Measurements from ENCODE around the gene PCDHGA8. TPM values are rescaled to one million over a fixed set of nuclear protein-coding genes. Genes with fewer than 3 reads are reported as not detected.
"Not testable (repeated sequence)": the region's sequence is repeated elsewhere in the genome, so short reads cannot be mapped to it uniquely, and the experiment has no call there.

PCDHGA8 gene
- total and polyA plus RNA-seq, 7 experiments from 2014 or later = 0.08 to 0.17 (median 0.13) TPM; not detected in 2

DNA sequence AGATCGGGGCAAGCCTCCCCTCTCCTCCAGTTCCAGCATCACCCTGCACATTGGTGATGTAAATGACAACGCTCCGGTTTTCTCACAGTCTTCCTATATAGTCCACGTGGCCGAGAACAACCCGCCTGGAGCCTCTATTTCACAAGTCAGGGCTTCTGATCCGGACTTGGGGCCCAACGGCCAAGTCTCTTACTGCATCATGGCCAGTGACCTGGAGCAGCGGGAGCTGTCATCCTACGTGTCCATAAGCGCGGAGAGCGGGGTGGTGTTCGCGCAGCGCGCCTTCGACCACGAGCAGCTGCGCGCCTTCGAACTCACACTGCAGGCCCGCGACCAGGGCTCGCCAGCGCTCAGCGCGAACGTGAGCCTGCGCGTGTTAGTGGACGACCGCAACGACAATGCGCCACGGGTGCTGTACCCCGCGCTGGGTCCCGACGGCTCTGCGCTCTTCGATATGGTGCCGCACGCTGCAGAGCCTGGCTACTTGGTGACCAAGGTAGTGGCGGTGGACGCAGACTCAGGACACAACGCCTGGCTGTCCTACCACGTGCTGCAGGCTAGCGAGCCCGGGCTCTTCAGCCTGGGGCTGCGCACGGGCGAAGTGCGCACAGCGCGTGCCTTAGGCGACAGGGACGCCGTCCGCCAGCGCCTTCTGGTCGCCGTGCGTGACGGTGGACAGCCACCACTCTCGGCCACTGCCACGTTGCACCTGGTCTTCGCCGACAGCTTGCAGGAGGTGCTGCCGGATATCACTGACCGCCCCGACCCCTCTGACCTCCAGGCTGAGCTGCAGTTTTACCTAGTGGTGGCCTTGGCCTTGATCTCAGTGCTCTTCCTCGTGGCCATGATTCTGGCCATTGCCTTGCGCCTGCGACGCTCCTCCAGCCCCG lies 3.0 kb upstream of the PCDHGA8 start:
- Mint-ChIP-seq H3K4me3 (peak overlapping the region in 2 of 10 donors; percentile 10 to 13), H3K36me3 (peaks cover 5 to 41% (median 10%) of the 10 kb centered on the region in 5 donors), H3K9me3 (peaks cover 0 to 90% (median 60%) of the 10 kb centered on the region in 11 donors), H3K27me3 (peaks cover 30 to 85% (median 78%) of the 10 kb centered on the region in 5 donors), H3K27ac (peak overlapping the region in 2 of 9 donors; percentile 55 to 77), H3K4me1 (peaks cover 0 to 3% (median 0%) of the 10 kb centered on the region in 7 donors)
- Histone ChIP-seq H3K27me3 (ENCODE audit: control insufficient read depth in 2 of 2, insufficient read depth in 2 of 2, low read length in 2 of 2) (peaks cover 4 to 14% of the 10 kb centered on the region in 2 donors), H3K4me1 (ENCODE audit: control insufficient read depth in 2 of 2, insufficient read depth in 2 of 2, low read length in 2 of 2) (no peaks in the 10 kb centered on the region), H3K4me3 (ENCODE audit: low read length) (no peak overlapping the region), H3K27ac (ENCODE audit: low read depth, low read length) (no peak overlapping the region), H3K36me3 (ENCODE audit: control insufficient read depth in 2 of 3, insufficient read depth in 3 of 3, low read length in 3 of 3) (no peaks in the 10 kb centered on the region), H3K9me3 (ENCODE audit: control insufficient read depth in 2 of 3, low read length in 3 of 3) (peaks cover 0 to 45% (median 0%) of the 10 kb centered on the region in 3 experiments)
- ChIA-PET POLR2A (no interaction called here), CTCF (interaction anchor here (1.0 kb wide), 1 partner anchor 28 kb away, joined by 3 read pairs; the partner anchor contains the start of gene PCDHGB7)
- intact Hi-C loops (cut with micrococcal nuclease) = no loop called here
- ATAC-seq (no peak), DNase-seq (no peak)

DNA sequence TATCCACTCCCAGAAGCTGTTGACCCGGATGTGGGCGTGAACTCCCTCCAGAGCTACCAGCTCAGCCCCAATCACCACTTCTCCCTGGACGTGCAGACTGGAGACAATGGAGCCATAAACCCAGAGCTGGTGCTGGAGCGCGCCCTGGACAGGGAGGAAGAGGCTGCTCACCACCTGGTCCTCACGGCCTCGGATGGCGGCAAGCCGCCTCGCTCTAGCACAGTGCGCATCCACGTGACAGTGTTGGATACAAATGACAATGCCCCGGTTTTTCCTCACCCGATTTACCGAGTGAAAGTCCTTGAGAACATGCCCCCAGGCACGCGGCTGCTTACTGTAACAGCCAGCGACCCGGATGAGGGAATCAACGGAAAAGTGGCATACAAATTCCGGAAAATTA lies 834 bp downstream of the PCDHGA8 start:
- intact Hi-C loops (cut with micrococcal nuclease) = no loop called here
- H3K27ac Mint-ChIP-seq = peak overlapping the region in 1 of 9 donors; percentile 6
- ATAC-seq (no peak), DNase-seq (no peak)
- peaks cover 3 to 29% (median 10%) of the 10 kb centered on the region in 5 donors for H3K36me3 Mint-ChIP-seq
- H3K27ac ChIP-seq (ENCODE audit: low read depth, low read length) = no peak overlapping the region
- peaks cover 4 to 12% of the 10 kb centered on the region in 2 donors for H3K27me3 ChIP-seq (ENCODE audit: control insufficient read depth in 2 of 2, insufficient read depth in 2 of 2, low read length in 2 of 2)
- peaks cover 30 to 84% (median 74%) of the 10 kb centered on the region in 5 donors for H3K27me3 Mint-ChIP-seq
- H3K9me3 Mint-ChIP-seq = peaks cover 0 to 87% (median 51%) of the 10 kb centered on the region in 11 donors
- ChIA-PET CTCF (no interaction called here), POLR2A (no interaction called here)
- H3K4me3 Mint-ChIP-seq = no peak overlapping the region
- H3K36me3 ChIP-seq (ENCODE audit: control insufficient read depth in 2 of 3, insufficient read depth in 3 of 3, low read length in 3 of 3) = no peaks in the 10 kb centered on the region
- no peak overlapping the region for H3K4me3 ChIP-seq (ENCODE audit: low read length)
- no peaks in the 10 kb centered on the region for H3K4me1 ChIP-seq (ENCODE audit: control insufficient read depth in 2 of 2, insufficient read depth in 2 of 2, low read length in 2 of 2)
- H3K4me1 Mint-ChIP-seq = peaks cover 0 to 3% (median 0%) of the 10 kb centered on the region in 7 donors
- H3K9me3 ChIP-seq (ENCODE audit: control insufficient read depth in 2 of 3, low read length in 3 of 3) = peaks cover 0 to 38% (median 0%) of the 10 kb centered on the region in 3 experiments

DNA sequence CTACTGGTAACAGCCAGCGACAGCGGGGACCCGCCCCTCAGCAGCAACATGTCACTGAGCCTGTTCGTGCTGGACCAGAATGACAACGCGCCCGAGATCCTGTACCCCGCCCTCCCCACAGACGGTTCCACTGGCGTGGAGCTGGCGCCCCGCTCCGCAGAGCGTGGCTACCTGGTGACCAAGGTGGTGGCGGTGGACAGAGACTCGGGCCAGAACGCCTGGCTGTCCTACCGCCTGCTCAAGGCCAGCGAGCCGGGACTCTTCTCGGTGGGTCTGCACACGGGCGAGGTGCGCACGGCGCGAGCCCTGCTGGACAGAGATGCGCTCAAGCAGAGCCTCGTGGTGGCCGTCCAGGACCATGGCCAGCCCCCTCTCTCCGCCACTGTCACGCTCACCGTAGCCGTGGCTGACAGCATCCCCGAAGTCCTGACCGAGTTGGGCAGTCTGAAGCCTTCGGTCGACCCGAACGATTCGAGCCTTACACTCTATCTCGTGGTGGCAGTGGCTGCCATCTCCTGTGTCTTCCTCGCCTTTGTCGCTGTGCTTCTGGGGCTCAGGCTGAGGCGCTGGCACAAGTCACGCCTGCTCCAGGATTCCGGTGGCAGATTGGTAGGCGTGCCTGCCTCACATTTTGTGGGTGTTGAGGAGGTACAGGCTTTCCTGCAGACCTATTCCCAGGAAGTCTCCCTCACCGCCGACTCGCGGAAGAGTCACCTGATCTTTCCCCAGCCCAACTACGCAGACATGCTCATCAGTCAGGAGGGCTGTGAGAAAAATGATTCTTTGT lies 2.2 kb downstream of the PCDHGA8 start:
- H3K4me3 Mint-ChIP-seq; H3K36me3 ChIP-seq (ENCODE audit: control insufficient read depth in 2 of 3, insufficient read depth in 3 of 3, low read length in 3 of 3); intact Hi-C loops (cut with micrococcal nuclease); H3K4me3 ChIP-seq (ENCODE audit: low read length); H3K27ac ChIP-seq (ENCODE audit: low read depth, low read length); ATAC-seq; POLR2A ChIA-PET; H3K4me1 ChIP-seq (ENCODE audit: control insufficient read depth in 2 of 2, insufficient read depth in 2 of 2, low read length in 2 of 2); CTCF ChIA-PET; H3K4me1 Mint-ChIP-seq; DNase-seq: not testable (repeated sequence)
- H3K9me3 Mint-ChIP-seq = peaks cover 0 to 86% (median 49%) of the 10 kb centered on the region in 11 donors
- H3K27ac Mint-ChIP-seq = peak overlapping the region in 1 of 9 donors; percentile 28
- Histone ChIP-seq H3K9me3 (ENCODE audit: control insufficient read depth in 2 of 3, low read length in 3 of 3) (peaks cover 0 to 39% (median 0%) of the 10 kb centered on the region in 3 experiments), H3K27me3 (ENCODE audit: control insufficient read depth in 2 of 2, insufficient read depth in 2 of 2, low read length in 2 of 2) (peaks cover 4 to 12% of the 10 kb centered on the region in 2 donors)
- H3K27me3 Mint-ChIP-seq = peaks cover 37 to 85% (median 74%) of the 10 kb centered on the region in 5 donors
- H3K36me3 Mint-ChIP-seq = peaks cover 2 to 27% (median 10%) of the 10 kb centered on the region in 5 donors

DNA sequence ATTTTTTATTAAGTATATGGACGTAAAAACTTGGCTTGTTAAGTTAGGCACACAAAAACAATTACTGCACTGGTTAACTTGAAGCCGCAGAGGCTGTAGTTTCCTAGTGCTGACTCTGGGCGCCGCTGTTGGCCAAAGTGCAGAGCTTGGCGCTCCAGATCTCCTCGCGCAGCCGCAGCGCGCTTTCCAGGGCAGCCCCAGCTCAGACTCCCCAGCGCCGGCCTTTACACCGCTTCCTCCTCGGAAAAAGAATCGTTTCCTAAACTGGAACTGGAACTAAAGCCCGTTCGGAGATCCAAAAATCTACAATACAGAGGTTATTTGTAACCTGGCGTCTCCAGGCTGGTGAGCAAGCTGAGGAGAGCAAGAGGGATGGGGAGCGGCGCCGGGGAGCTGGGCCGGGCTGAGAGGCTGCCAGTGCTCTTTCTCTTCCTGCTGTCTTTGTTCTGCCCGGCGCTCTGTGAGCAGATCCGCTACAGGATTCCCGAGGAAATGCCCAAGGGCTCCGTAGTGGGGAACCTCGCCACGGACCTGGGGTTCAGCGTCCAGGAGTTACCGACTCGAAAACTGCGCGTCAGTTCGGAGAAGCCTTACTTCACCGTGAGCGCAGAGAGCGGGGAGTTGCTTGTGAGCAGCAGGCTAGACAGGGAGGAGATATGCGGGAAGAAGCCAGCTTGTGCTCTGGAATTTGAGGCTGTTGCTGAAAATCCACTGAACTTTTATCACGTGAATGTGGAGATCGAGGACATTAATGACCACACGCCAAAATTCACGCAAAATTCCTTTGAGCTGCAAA lies 5.5 kb downstream of the PCDHGA8 start, which contains the start of gene PCDHGB5:
TSS of gene PCDHGB5 (plus strand) at position 192 of the 796 bp plus-strand sequence. CDS start at position 373, 181 bp downstream.
- H3K36me3 ChIP-seq (ENCODE audit: control insufficient read depth in 2 of 3, insufficient read depth in 3 of 3, low read length in 3 of 3); POLR2A ChIA-PET; CTCF ChIA-PET; H3K27ac ChIP-seq (ENCODE audit: low read depth, low read length); H3K4me1 ChIP-seq (ENCODE audit: control insufficient read depth in 2 of 2, insufficient read depth in 2 of 2, low read length in 2 of 2); H3K4me1 Mint-ChIP-seq; intact Hi-C loops (cut with micrococcal nuclease); H3K4me3 ChIP-seq (ENCODE audit: low read length): not testable (repeated sequence)
- DNase-seq (peak in 4 of 9 donors; percentile 41 to 49 (median 42)), ATAC-seq (peak; percentile 89)
- peaks cover 2 to 18% of the 10 kb centered on the region in 2 donors for H3K27me3 ChIP-seq (ENCODE audit: control insufficient read depth in 2 of 2, insufficient read depth in 2 of 2, low read length in 2 of 2)
- Mint-ChIP-seq H3K27me3 (peaks cover 45 to 83% (median 68%) of the 10 kb centered on the region in 5 donors), H3K36me3 (peaks cover 4 to 27% (median 9%) of the 10 kb centered on the region in 5 donors), H3K27ac (peak within 1 kb of the TSS in 2 of 9 donors; percentile 43 to 83), H3K4me3 (peak within 1 kb of the TSS; percentile 27 to 67 (median 44)), H3K9me3 (peaks cover 4 to 82% (median 38%) of the 10 kb centered on the region in 11 donors)
- H3K9me3 ChIP-seq (ENCODE audit: control insufficient read depth in 2 of 3, low read length in 3 of 3) = peaks cover 0 to 45% (median 0%) of the 10 kb centered on the region in 3 experiments

DNA sequence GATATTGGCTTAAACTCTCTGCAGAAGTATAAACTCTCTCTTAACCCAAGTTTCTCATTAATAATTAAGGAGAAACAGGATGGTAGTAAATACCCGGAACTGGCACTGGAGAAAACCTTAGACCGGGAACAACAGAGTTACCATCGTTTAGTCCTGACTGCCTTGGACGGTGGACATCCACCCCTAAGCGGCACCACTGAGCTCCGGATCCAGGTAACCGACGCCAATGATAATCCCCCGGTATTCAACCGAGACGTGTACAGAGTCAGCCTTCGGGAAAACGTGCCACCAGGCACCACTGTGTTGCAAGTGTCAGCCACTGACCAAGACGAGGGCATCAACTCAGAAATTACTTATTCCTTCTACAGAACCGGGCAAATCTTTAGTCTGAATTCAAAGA lies 6.2 kb downstream of the PCDHGA8 start:
- no peaks in the 10 kb centered on the region for H3K36me3 ChIP-seq (ENCODE audit: control insufficient read depth in 2 of 3, insufficient read depth in 3 of 3, low read length in 3 of 3)
- Mint-ChIP-seq H3K27ac (peak overlapping the region in 2 of 9 donors; percentile 43 to 83), H3K9me3 (peaks cover 4 to 82% (median 38%) of the 10 kb centered on the region in 11 donors), H3K36me3 (peaks cover 4 to 28% (median 9%) of the 10 kb centered on the region in 5 donors), H3K27me3 (peaks cover 50 to 83% (median 70%) of the 10 kb centered on the region in 5 donors), H3K4me1 (peaks cover 0 to 6% (median 2%) of the 10 kb centered on the region in 7 donors), H3K4me3 (peak overlapping the region in 3 of 10 donors; percentile 23 to 41 (median 33))
- no peak overlapping the region for H3K27ac ChIP-seq (ENCODE audit: low read depth, low read length)
- ATAC-seq (no peak), DNase-seq (no peak)
- intact Hi-C loops (cut with micrococcal nuclease) = no loop called here
- ChIA-PET CTCF (no interaction called here), POLR2A (no interaction called here)
- H3K4me1 ChIP-seq (ENCODE audit: control insufficient read depth in 2 of 2, insufficient read depth in 2 of 2, low read length in 2 of 2) = no peaks in the 10 kb centered on the region
- H3K27me3 ChIP-seq (ENCODE audit: control insufficient read depth in 2 of 2, insufficient read depth in 2 of 2, low read length in 2 of 2) = peaks cover 2 to 18% of the 10 kb centered on the region in 2 donors
- no peak overlapping the region for H3K4me3 ChIP-seq (ENCODE audit: low read length)
- H3K9me3 ChIP-seq (ENCODE audit: control insufficient read depth in 2 of 3, low read length in 3 of 3) = peaks cover 0 to 45% (median 0%) of the 10 kb centered on the region in 3 experiments

All from naive thymus-derived CD4-positive, alpha-beta T cell (primary cell).